COLO668 (cell line): ENCODE results near the gene ATF7.
A peak's percentile ranks its signal among the peaks of the same experiment; 100 is the strongest.

ENCODE experiments used
- DNase-seq: peaks from one replicate; lab custom pipeline; 2025; ENCODE audit not compliant: unreplicated experiment; lab: John Stamatoyannopoulos, UW

Gene ATF7

DNA sequence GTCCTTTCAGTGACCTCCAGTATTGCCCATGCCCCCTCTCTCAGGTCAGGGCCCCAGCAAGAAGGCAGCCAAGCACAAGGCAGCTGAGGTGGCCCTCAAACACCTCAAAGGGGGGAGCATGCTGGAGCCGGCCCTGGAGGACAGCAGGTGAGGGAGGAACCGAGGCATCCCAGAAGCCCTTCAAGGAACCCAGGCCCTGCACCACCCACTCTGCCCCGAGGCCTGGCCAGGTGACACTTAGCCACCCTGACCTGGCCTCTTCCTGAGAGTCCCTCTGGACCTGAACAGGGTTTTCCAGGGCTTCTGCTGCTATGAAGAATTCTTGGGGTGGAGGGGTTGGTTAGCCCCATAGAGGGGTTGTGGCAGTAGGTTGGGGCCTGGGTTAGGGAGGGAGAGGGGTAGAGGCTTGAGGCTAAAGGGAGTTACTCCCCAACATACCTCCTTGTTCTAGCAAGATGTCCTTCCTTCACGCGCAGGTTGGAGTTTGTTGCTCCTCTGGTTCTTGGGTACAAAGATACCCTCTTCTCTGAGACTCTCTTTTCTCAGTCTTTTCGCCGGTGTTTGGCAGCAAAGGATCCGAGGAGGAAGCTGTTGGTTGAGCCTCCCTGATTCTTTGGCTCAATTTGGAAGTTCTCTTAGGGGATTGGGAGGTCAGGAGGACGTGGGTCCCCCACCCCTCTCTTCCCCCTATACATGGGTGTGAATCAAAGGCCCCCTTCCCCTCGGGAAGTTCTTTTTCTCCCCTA, 123.0 kb downstream of the ATF7 start:
- no peak for DNase-seq

- DNase-seq = no peak
Observed at GRCh38 chr12:53502331-53502730, 123.9 kb downstream of the ATF7 start.

DNA sequence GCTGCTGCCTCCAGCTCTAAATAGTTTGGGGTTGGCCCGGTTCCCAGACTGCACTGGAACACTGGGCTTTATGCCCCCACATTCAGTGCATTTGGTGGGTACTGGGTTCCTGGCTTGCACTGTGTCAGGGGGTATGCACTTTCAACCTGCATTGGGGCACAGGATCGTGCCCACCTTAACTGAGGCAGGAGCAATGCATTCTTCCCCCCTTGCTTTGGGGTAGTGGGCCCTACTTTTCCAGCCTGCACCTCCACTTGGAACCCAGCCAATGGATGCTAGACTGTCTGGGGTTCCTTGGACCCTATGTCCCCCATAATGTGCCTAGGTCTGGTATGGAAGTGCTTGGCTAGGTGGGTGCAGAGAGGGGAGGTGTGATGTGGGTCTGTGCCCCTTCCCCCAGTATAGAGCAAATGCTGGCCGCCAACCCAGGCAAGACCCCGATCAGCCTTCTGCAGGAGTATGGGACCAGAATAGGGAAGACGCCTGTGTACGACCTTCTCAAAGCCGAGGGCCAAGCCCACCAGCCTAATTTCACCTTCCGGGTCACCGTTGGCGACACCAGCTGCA, 124.5 kb downstream of the ATF7 start:
- DNase-seq = no peak

- peak; percentile 92 for DNase-seq
Observed at GRCh38 chr12:53500776-53501614, 125.2 kb downstream of the ATF7 start, which contains the start of gene TARBP2. TARBP2 (plus strand) TSS chr12:53501283; CDS start chr12:53501409, 126 bp downstream.

DNA sequence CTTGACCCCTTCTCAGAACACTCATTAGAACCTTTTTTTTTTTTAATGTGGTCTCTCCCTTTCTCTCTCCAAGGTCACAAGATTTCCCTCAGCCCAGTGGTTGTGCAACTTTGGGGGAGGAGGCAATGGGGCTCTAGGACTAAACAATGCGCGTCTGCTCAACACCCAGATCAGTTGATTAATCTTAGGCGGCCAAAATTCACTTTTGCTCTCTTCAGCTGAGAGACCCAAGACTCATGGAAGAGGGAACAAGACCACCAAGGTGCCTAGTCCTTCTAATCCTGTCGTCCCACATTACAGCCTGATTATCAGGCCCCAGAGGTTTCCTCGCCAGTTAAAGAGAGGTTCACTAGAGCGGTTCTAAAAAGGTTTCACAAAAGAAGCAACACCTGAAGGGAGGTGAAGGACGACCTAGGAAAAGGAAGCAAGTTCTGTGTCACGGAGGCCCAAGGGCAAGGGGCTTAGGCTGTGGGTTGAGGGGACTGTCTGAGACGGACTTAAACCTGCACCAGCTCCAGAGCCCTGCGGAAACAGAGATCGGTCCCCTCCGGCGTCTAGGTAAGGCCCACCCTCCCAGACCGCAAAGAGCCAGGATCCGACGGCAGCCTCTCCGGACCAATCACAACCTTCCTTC, 125.9 kb downstream of the ATF7 start:
- DNase-seq = no peak

GRCh38 chr12:53499266-53500141, 126.7 kb downstream of the ATF7 start, which contains the start of gene MAP3K12:
MAP3K12 (minus strand) TSS chr12:53499458; CDS start chr12:53487391, 12,067 bp downstream.
- DNase-seq = peak; percentile 47

DNA sequence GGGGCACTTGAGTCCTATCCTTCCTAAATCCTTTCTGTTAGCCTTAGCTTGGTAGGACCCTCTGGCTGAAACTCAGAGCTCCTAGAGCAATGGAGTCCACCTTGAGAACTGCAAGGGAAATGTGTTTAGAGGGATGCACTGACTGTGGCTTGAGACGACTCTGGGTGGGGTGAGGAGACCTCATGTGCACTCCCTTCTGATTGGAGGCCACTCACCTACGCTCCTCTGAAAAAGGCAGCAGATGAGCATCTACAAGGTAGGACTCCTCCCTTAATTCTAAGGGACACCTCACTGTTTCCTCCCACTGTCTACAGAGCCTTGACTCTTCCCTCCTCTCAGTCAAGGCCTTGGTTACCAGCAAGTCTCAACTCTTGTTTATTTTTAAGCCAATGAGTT, 127.9 kb downstream of the ATF7 start:
- DNase-seq = no peak

DNA sequence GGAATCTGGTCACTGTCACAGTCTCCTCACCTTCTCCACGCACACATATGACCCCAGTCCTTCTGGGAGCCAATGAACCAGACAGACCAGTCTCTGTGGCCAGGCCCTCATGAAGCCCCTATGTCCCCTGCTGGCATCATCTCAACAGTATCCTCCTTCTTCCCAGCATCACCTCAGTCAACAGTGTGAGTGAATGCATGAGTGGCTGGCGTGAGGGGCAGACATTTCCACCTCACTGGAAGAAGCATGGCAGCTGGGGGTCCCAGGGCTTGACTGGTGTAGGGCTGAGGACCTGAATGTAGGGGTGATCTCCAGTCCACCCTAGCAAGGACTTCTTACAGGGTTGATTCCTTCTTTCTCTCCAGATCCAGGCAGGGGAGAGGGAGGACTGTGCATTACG, 128.7 kb downstream of the ATF7 start:
- no peak for DNase-seq

GRCh38 chr12:53496752-53497032, 129.5 kb downstream of the ATF7 start:
- no peak for DNase-seq

DNA sequence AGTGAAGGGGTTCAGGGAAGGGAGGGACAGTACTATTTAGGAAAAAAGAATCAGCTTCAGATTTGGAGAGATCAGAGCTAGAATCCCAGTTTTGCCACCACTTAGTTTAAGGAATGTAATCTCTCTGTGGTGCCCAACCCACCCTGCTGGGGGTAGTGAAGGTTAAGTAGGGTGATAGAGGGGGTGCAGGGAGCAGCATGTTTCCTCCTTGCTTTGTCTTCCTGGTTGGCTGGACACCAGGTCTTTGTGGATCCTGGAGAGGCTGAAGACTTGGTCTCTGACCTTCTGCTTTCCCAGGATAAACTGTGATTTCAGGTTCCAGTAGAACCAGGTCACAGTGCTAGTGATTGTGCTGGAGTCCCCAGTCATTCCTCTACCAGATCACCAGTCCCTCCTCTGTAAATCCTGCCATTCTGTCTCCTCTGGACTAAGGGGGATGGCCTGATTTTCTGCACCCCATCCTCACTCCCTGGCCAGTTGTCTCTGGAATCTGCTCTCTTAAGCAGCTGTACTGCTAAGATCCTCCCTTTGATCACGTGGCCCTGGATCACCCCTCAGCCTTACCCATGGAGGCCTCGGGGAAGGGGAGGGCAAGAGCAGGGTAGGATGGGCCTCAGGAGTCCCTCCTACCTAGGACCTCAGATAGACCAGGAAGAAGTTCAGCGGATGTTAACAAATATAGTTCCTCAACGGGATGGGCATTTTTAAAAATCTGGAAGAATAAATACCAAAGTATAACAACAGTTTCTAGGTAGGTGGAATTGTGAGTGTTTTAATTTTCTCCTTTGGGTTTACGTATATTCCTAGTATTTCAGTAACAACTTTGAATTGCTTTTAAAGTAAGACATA, 130.1 kb downstream of the ATF7 start:
- no peak for DNase-seq

DNA sequence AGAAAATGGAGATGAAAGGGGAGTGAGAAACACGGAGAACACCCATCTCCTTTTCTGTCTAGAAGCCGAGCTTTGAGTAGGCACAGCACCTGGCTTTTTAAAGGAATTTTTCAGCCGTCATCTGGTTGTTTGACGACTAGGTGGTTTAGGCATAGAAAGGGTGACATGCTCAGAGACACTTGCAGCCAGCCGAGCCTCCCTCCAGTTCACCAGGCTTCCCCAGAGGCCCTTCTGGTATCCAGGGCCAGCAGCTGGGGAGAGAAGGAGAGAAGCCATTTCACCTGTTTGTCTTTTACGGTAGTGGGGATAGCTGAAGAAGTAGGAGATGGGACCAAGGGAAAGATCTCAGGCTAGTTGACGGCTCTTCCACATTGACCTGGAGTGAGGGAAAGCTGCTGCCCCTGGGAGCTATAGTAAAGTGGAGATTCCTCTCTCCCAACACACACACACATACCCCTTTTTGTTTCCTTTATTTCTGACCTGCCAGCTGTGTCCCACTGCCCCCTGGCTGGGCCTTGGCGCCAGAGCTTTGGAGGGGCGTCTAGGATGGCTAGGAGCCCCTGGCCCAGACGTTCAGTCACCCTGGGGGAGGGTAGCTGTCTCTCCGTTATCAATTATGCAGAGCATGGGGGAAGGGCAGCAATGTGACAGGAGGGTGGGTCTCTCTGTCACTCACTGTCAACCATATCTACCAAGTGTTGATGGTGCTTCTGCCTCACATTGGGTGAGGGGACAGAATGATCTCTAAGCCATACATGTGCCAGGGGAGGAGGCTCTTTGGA, 132.4 kb downstream of the ATF7 start:
- DNase-seq = no peak

DNA sequence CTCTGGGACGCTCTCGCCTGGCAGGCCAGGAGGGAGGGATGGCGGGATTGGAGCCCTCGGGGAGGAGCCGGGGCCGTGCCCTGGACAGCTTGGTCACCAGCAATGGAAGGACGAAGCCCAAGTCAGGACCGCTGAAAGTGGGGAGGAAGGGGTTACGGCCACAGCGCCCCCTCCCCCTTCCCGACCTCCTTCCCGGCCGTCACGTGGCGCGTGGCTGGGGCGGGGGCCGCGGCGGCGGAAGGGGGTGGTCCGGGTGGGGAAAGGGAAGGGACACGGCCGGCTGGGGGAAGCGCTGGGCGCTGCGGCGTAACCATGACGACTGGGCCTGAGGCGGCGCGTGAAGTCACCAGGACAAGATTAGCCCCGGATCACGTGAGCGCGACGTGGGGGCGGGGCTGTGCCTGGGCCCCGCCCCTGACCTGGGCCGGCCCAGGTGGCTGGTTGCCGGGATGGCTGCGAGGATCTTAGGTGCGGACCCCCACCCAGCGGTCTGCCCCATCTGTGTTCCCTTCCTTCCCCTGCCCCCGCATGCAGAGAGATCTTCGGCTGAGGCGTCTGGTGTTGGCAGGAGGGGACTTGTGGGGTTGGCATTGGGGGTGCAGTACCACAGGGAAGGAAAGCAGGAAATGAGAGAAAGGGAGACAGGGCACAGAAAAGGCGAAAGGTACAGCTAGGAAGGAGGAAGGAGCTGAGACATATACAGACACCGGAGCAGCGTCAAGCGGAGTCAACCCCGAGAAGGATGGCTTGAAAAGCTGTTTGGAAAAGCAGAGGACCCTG, 133.2 kb downstream of the ATF7 start:
- DNase-seq = peak; percentile 86

DNA sequence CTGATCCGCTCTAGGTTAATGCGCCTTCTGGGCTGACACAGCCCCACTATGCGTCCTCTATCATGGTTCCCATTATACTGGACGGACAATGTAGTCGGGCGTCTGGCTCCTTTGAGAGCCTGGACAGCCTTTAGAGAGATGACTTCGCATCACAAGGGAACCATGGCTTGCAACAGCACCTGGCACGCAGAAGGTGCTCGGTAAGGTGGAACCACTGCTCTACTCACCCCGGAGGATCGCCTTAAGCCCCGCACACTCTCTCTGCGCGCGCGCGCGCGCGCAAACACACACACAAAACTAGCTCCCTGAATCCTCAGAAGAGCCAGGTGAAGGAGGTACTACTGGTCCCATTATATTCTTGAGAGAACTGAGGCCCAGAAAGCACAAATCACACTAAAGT, 134.0 kb downstream of the ATF7 start:
- DNase-seq = no peak

- DNase-seq = no peak
Observed at GRCh38 chr12:53489242-53489864, 136.8 kb downstream of the ATF7 start.

DNA sequence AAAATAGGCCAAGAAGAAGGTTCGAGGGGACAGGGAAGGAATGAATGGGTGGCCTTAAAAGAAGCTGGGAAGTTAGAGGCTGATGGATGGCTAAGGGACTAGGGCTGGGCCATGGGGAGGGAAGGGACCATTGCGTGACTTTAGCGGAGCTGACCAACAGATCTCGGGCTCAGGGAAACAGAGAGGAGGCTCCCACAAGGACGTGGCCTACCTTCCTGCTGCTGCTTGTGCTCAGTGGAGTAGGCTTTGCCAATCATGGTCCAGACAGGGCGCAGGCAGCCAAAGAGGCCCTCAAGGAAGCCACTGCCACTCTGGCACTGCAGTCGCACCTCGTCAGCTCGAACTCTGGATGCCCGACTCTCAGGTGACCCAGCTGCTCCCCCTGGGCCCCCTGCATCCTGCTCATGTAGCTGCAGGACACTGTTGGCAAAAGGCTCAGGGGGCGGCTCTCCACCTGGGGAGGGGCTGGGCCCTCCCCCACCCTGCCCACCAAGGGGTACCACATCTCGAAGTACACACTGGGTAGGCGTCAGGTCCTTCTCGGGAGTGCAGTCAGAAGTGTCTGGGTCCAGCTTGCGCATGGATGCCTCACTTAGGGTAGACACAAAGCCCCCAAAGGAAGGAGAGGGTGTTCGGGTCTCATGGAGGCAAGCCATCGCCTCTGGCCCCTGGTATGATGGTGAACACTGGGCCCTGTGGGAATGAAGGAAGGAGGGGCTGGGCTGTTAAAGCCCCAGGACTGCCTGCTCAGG, 139.3 kb downstream of the ATF7 start:
- no peak for DNase-seq

DNA sequence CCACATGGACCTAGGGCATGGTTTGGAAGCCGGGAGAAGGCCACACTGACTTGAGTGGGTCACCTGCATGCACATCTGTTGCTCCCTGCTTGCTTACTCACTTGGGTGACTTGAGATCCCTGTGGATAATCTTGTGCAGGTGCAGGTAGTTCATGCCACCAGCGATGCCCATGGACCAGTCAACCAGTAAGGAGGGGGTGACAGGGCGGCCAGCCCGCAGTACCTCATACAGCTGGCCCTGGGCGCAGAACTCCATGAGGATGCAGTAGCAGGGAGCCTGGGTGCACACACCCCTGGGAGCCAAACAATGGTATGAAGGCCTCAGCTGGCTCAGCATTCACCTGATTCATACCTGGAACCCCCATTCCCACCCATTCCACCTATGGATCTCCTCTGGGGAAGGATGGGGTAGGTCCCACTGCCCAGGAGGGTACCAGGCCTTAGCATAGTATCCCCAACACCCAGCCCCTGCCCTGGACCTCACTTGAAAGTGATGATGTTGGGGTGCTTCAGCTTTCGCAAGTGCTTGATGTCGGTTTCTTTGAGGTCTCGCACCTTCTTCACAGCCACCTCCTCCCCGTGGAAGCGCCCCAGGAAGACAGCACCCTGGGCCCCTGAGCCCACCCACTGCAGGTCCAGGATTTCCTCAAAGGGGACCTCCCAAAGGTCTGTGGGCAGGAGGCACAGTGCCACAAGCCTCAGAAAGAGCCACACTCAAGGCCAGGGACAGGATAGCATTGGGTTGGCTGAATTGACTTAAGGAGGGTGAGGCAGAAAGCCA, 140.0 kb downstream of the ATF7 start:
- no peak for DNase-seq
